K562 (cell line): Measurements from ENCODE around the gene FUT2. TPM values are rescaled to one million over a fixed set of nuclear protein-coding genes. Genes with fewer than 3 reads are reported as not detected.

ENCODE experiments used
- CREB3L1 ChIP-seq: fragments of 450-650 bp; IDR thresholded peaks from 2 replicates; pipeline ENCODE4 v1.6.1; 2014; ENCODE audit warnings: low read depth, mild to moderate bottlenecking, moderate library complexity, borderline replicate concordance
- E2F5 ChIP-seq: sonication (generic); formaldehyde crosslinking; IDR thresholded peaks from 2 replicates; pipeline ENCODE4 v1.8.0; 2022; ENCODE audit warnings: mild to moderate bottlenecking, missing genetic modification reagents
- NR2C2 ChIP-seq, 2 experiments: fragments of 200-800 bp in 1 of 2; sonication (Bioruptor generic) in 1 of 2; sonication (generic) in 1 of 2; formaldehyde crosslinking in 1 of 2; IDR thresholded peaks; 2 replicates each; pipeline versions ENCODE4 v1.6.1 to v1.8.0; 2016 to 2022; ENCODE audit warnings: mild to moderate bottlenecking in 1 of 2, missing compliant biosample characterization in 1 of 2, missing genetic modification characterization in 1 of 2, missing genetic modification reagents in 1 of 2
- PKNOX1 ChIP-seq: fragments of 450-650 bp; IDR thresholded peaks from 2 replicates; pipeline ENCODE4 v1.6.1; 2016
- POLR2B ChIP-seq: fragments of 450-650 bp; IDR thresholded peaks from 2 replicates; pipeline ENCODE4 v1.6.1; 2018; ENCODE audit warnings: low read depth; ENCODE audit not compliant: partially characterized antibody
- PURB ChIP-seq: sonication (generic); formaldehyde crosslinking; IDR thresholded peaks from 2 replicates; pipeline ENCODE4 v1.9.0; 2021; ENCODE audit warnings: low read depth, mild to moderate bottlenecking, missing genetic modification reagents
- RBBP5 ChIP-seq: fragments of 200-600 bp; sonication (generic); IDR thresholded peaks from 2 replicates; pipeline ENCODE4 v1.6.1; 2012; ENCODE audit warnings: borderline replicate concordance, mild to moderate bottlenecking, low read length, control low read depth, inconsistent platforms; ENCODE audit not compliant: insufficient read depth, poor library complexity, severe bottlenecking
- SUPT5H ChIP-seq: fragments of 450-650 bp; IDR thresholded peaks from 2 replicates; pipeline ENCODE4 v1.6.1; 2016
- polyA plus RNA-seq, 8 experiments: library from polyadenylated mRNA; depleted of rRNA in 4 of 8; stranded (reverse) in 5 of 8; unstranded in 3 of 8; fragments of >200 nt; fragmentation: Nextera tagmentation in 2 of 8; fragmentation: Illumina TruSeq in 1 of 8; extraction: Ambion mirVana in 2 of 8; extraction: Trizol in 1 of 8; gene quantifications; 2 replicates each; pipeline versions ENCODE4 v1.2.1 to v1.2.3, GENCODE V29; 2011 to 2014; ENCODE audit warnings: inconsistent platforms in 1 of 8, missing spikeins in 1 of 8
- total RNA-seq, 7 experiments: library from RNA; depleted of rRNA in 6 of 7; stranded (reverse); fragments of >200 nt in 6 of 7; fragmentation: Illumina TruSeq in 2 of 7; extraction: Trizol in 2 of 7; gene quantifications; 2 replicates each; pipeline versions ENCODE4 v1.2.1 to v1.2.3, GENCODE V29; 2011 to 2021; ENCODE audit warnings: low replicate concordance in 1 of 7
- TF ChIP-seq, protein P1 (sequence below): fragments of 450-650 bp; IDR thresholded peaks from 2 replicates; pipeline ENCODE4 v1.6.1; 2017; ENCODE audit warnings: mild to moderate bottlenecking, moderate library complexity
- TF ChIP-seq, protein P2 (sequence below): conservative IDR thresholded peaks from 2 replicates; pipeline ENCODE4 v1.6.1; 2011; ENCODE audit warnings: low read depth, mild to moderate bottlenecking, low read length; ENCODE audit not compliant: control insufficient read depth
- TF ChIP-seq, protein P3 (sequence below): IDR thresholded peaks from 2 replicates; pipeline ENCODE4 v1.6.1; 2012; ENCODE audit warnings: low read depth, low read length, improper control_type of control experiment, borderline replicate concordance
- TF ChIP-seq, protein P4 (sequence below), 3 experiments: fragments of 200-800 bp in 1 of 3; sonication (Bioruptor generic) in 1 of 3; sonication (generic) in 1 of 3; formaldehyde crosslinking in 1 of 3; IDR thresholded peaks; 2 replicates each; pipeline versions ENCODE4 v1.6.1 to v1.8.0; 2016 to 2022; ENCODE audit warnings: mild to moderate bottlenecking in 2 of 3, missing compliant biosample characterization in 2 of 3, missing genetic modification characterization in 2 of 3, missing genetic modification reagents in 1 of 3
- TF ChIP-seq, protein P5 (sequence below): fragments of 450-650 bp; formaldehyde crosslinking; IDR thresholded peaks from 2 replicates; pipeline ENCODE4 v1.4.0; 2022; ENCODE audit warnings: missing genetic modification characterization

FUT2 gene
- total and polyA plus RNA-seq, 9 of the 15 experiments (the other 6 are each of a cell fraction or from before 2014, with no cell fraction given) = 0.03 to 0.04 TPM; not detected in 7

DNA sequence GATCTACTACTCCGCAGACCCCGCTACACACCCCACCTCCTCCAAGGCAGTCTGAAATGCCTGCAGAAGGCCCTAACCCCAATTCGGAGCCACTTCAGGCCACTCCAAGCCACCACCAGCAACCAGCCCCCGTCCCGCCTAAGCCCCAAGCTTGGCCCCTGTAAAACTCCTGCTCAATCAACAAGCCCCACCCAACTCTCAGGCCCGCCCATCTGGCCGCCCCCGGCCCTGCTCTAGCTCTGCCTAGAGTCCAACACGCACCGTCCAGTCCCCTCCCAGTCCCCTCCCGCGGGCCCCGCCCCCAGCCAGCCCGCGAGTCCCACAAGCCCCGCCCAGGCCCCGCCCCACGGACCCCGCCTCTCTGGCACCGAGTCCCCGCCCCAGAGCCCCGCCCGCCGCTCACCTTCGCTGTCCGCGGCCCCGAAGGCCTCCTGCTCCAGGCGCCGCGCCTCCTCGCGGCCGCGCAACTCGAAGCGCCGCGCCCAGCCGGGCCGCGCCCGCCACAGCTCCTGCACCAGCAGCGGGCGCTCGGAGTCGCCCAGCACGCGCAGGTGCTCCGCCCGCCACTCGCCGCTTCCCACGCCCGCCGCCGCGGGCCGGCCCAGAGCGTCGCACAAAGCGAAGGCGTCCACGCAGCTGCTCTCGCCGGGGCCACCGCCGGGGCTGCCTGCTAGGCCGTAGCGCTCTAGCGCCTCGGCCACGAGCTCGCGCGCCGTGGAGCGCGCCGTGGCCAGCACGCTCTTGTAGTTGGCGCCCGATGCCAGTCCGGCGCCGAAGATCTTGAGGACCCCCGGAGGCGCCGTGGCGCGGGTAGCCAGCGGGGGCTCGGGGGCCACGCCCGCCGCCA is 43.0 kb downstream of the FUT2 start (continued):
- TF ChIP-seq PKNOX1 (peak; percentile 62), CREB3L1 (peak; percentile 84; the same call in 1 of the 2 replicates), E2F5 (no peak), NR2C2 (CRISPR knock-in tag; IDR thresholded peaks at IDR 0.05) (no peak), NR2C2 (tag; IDR thresholded peaks at IDR 0.05) (peak; percentile 35; the same call in 1 of the 2 replicates), POLR2B (peak; percentile 81), SUPT5H (peak; percentile 80), PURB (CRISPR knock-in tag) (no peak), RBBP5 (peak; percentile 75)
- TF ChIP-seq, protein P1, sequence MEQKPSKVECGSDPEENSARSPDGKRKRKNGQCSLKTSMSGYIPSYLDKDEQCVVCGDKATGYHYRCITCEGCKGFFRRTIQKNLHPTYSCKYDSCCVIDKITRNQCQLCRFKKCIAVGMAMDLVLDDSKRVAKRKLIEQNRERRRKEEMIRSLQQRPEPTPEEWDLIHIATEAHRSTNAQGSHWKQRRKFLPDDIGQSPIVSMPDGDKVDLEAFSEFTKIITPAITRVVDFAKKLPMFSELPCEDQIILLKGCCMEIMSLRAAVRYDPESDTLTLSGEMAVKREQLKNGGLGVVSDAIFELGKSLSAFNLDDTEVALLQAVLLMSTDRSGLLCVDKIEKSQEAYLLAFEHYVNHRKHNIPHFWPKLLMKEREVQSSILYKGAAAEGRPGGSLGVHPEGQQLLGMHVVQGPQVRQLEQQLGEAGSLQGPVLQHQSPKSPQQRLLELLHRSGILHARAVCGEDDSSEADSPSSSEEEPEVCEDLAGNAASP = no peak
- TF ChIP-seq, protein P2, sequence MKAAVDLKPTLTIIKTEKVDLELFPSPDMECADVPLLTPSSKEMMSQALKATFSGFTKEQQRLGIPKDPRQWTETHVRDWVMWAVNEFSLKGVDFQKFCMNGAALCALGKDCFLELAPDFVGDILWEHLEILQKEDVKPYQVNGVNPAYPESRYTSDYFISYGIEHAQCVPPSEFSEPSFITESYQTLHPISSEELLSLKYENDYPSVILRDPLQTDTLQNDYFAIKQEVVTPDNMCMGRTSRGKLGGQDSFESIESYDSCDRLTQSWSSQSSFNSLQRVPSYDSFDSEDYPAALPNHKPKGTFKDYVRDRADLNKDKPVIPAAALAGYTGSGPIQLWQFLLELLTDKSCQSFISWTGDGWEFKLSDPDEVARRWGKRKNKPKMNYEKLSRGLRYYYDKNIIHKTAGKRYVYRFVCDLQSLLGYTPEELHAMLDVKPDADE = peak; percentile 75
- TF ChIP-seq, protein P3, sequence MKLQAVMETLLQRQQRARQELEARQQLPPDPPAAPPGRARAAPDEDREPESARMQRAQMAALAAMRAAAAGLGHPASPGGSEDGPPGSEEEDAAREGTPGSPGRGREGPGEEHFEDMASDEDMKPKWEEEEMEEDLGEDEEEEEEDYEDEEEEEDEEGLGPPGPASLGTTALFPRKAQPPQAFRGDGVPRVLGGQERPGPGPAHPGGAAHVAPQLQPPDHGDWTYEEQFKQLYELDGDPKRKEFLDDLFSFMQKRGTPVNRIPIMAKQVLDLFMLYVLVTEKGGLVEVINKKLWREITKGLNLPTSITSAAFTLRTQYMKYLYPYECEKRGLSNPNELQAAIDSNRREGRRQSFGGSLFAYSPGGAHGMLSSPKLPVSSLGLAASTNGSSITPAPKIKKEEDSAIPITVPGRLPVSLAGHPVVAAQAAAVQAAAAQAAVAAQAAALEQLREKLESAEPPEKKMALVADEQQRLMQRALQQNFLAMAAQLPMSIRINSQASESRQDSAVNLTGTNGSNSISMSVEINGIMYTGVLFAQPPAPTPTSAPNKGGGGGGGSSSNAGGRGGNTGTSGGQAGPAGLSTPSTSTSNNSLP = no peak
- TF ChIP-seq, protein P4, sequence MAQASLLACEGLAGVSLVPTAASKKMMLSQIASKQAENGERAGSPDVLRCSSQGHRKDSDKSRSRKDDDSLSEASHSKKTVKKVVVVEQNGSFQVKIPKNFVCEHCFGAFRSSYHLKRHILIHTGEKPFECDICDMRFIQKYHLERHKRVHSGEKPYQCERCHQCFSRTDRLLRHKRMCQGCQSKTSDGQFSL (CRISPR knock-in tag; IDR thresholded peaks at IDR 0.05) = 0 out of 2 replicates have a peak, but pooled peaks have one; percentile 46
- TF ChIP-seq, protein P4 (tag; IDR thresholded peaks at IDR 0.05) = no peak
- TF ChIP-seq, protein P5, sequence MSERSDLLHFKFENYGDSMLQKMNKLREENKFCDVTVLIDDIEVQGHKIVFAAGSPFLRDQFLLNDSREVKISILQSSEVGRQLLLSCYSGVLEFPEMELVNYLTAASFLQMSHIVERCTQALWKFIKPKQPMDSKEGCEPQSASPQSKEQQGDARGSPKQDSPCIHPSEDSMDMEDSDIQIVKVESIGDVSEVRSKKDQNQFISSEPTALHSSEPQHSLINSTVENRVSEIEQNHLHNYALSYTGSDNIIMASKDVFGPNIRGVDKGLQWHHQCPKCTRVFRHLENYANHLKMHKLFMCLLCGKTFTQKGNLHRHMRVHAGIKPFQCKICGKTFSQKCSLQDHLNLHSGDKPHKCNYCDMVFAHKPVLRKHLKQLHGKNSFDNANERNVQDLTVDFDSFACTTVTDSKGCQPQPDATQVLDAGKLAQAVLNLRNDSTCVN (CRISPR knock-in tag) = no peak
